SK-N-SH treated with all-trans-retinoic acid at 6 μM for 48 hours (cell line): ENCODE measurements around the gene ENO4.

Experiments
- ARNTL ChIP-seq: fragments of 450-650 bp; formaldehyde crosslinking; IDR thresholded peaks from 2 replicates; pipeline ENCODE4 v1.5.0; 2020; ENCODE audit warnings: low read depth, mild to moderate bottlenecking, moderate library complexity, borderline replicate concordance
- TSHZ2 ChIP-seq: fragments of 250-450 bp; sonication (Bioruptor Pico); IDR thresholded peaks from 2 replicates; pipeline ENCODE4 v1.5.0; 2020; ENCODE audit warnings: mild to moderate bottlenecking, moderate library complexity
- ZNF565 ChIP-seq: fragments of 450-650 bp; formaldehyde crosslinking; conservative IDR thresholded peaks from 2 replicates; pipeline ENCODE4 v1.5.0; 2020; ENCODE audit warnings: low read depth, mild to moderate bottlenecking, moderate library complexity
- ZNF70 ChIP-seq: fragments of 450-650 bp; formaldehyde crosslinking; IDR thresholded peaks from 2 replicates; pipeline ENCODE4 v1.5.0; 2020; ENCODE audit warnings: mild to moderate bottlenecking, moderate library complexity
- ZNF8 ChIP-seq: fragments of 450-650 bp; formaldehyde crosslinking; IDR thresholded peaks from 2 replicates; pipeline ENCODE4 v1.5.0; 2020; ENCODE audit warnings: mild to moderate bottlenecking, moderate library complexity

DNA sequence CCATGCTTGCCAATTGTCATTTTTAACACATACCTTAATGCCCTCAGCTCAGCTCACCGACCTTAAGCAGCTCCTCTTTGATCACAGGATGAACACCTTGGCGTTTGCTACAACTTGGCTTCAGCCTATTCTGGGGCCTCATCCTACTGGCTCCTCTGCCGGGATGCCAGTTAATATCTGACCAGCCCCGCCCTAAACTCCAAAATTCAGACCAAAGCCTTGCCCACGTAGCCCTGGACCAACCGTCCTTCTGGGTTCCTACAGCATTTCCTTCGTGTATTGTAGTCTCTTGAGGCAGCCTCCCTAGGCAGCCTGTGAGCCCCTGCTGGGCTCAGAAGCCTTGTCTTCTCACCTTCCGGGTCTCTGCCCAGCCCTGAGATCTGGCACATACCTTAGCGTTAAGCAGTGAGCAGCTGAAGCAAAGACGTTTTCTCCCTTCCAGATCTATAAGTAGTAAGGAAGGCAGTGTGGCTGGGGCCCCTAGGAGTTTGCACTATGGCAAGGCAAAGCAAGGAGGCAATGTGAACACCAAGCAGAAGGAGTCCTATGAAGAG lies 836 bp downstream of the ENO4 start:
- no peak for TF ChIP-seq ZNF70 (CRISPR knock-in tag)
- TF ChIP-seq TSHZ2 (CRISPR knock-in tag) = no peak
- TF ChIP-seq ZNF8 (CRISPR knock-in tag) = no peak
- no peak for TF ChIP-seq ZNF565 (CRISPR knock-in tag)
- TF ChIP-seq ARNTL (CRISPR knock-in tag) = no peak
